Stromal cell of bone marrow (primary cell): ENCODE data around the gene DRGX.

ENCODE experiments used
- DNase-seq: peaks from one replicate; pipeline ENCODE4 v3.0.0-alpha.2; 2012; ENCODE audit warnings: low read depth

Gene DRGX

DNA sequence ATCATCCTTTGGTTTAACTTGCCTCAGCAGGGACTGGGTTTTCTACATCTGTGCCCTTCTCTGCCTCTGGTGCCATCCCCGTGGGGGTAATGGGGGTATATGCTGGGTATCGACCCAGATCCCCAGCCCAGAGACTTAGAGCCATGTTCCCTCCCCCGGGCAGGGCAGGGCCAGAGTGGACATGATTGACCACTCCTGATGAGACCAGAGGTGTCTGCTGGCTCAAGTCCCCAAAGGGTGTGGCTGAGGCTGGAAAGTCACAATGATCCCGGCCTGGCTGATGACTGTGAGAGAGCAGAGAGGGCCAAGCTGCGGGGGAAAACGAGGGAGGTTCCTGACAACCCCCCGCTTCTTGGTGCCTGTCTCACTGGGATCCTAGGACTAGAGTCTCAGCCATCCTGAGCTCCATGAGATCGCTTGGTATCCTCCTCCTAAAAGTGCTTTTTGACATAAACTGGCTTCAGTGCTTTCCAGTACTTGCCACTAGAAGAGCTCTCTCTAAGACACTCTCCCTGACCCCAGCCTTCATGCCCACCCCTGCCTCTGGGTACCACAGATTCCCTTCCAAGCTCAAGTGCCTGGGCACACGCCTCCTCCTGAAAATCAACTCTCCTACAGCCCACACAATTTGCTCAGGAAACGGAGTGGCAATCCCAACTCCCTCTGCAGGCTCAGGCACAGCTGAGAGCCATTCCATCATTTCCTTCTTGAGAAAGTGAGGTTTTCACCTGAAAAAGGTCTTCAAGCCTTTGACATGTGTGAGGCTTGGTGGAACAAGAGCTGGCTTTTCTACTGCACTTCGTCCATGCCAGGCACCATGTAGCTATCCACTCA is 33.9 kb downstream of the DRGX start:
- DNase-seq, result no peak

DNA sequence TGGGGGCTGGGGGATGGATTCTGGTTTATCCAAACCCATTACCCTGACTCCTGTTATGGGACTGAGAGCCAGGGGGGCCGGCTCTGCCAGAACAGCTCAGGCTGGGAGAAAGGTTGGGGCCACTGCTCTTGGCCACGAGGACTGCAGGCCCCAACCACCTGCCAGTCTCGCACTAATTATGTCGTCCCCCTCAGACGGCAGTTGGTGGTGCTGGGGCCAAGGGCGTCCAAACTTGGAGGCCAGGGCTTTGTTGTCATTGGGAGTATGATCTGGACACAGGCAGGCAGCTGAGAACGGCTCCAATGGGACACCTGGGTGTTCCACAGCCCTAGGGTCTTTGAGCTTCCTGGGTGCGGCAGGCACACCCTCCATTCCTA is 34.7 kb downstream of the DRGX start:
- DNase-seq, result no peak

DNA sequence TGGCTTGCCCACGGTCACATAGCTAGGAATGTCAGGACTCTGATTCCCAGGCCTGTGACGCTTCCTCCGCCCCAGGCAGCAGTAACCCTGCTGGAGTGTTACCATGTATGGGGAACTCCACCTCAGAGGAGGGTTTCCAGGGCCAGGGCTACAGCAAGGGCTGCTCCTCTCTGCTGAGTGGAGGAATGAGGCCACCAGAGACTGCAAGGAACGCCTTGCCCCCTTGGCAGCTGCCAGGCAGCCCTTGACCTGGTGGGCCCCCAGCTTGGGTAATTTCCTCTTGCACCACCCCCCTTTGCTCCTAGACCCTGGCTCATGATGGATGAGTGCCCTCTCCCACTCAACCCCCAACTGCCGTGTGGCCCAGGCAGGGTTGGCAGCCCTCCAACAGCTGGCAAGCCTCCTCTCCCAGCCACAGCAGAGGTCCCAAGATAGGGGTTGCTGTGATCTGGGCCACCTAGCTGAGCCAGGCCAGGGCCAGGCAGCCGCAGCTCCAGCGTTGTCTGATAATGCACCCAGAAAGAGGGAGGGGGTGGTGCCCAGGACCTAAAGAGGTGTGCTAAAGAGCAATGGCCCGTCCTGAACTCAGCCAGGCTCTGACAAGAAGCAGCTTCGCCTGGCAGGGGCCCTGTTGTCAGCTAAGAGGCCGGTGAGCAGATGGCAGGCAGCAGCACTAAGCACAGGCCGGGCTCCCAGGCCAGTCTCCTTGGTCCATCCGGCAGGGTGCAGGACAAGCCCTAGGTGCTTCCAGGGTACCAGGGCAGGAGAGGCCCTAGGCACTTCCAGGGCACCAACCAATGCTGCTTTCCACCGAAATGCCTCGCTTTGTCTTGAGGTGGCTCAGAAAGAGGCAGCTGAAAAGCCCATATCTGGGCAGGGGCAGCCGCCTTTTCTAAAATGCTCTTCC is 35.4 kb downstream of the DRGX start:
- no peak for DNase-seq

DNA sequence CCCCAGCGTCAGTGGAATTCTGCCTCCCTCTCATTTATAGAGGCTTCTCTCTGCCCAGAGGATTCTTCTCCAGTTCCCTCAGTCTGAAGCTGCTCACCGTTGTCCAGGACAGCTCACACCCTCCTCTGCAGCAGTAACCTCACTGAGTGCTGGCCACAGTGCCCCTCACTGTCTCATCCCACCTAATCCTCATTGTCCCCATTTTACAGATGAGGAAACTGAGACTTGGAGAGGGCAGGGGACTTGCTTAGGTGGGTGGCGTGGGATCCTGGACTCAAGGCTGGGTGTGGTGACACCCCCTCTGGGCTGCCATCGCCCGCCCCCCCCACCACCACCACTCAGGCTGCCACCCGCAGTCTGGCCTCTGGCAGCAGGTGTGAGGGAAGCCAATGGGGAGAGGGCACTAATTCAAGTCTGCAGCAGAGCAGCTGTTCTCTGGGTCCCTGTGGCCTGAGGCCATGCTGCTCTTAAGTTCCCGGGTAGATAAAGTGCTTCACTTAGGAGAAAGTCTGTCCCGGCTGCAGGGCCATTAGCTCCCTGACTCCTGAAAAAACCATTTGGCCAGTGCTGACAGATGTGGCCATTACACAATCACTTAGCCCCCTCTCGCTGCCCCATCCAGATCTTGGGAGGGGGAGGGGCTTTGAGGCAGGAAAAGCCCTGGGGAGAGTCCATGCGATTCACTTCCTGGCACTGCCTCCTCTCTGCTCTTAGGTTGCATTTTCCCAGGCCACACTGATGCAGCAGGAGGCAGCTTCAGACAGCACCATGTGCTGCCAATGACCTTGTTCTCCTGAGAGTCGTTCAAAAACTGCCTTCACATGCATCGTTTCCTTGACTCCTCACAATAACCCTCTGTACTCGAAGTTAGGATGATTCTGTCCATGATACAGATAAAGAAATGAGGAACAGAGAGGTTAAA is 36.3 kb downstream of the DRGX start:
- DNase-seq, result peak; percentile 31

DNA sequence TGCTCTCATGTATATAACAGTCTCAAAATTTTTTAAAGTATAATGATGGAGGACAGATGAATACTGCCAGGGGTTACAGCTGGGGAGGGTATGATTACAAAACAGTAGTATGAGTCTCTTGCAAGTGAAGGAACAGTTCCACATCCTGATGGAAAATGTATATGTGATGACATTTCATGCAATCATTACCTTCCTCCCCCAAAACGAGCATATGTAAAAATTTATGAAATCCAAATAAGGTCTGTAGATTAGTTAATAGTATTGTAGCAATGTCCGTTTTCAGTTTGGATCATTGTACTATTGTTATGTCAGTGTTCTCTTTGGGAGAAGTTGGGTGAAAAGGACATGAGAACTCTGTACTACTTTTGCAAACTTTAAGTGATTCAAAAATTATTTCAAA is 38.0 kb downstream of the DRGX start:
- DNase-seq, result no peak

DNA sequence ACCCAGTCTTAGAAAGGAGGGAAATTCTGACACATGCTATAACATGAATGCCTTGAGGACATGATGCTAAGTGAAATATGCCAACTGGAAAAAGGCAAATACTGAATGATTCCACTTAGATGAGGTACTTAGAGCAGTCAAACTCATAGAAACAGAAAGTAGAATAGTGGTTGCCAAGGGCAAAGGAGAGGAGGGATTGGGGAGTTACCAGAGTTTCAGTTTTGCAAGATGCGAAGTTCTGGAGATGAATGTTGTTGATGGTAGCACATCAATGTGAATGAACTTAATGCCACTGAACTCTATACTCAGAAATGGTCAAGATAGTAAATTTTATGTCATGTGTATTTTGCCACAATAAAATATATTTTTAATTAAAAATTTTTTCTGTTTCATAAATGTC is 38.9 kb downstream of the DRGX start:
- no peak for DNase-seq

DNA sequence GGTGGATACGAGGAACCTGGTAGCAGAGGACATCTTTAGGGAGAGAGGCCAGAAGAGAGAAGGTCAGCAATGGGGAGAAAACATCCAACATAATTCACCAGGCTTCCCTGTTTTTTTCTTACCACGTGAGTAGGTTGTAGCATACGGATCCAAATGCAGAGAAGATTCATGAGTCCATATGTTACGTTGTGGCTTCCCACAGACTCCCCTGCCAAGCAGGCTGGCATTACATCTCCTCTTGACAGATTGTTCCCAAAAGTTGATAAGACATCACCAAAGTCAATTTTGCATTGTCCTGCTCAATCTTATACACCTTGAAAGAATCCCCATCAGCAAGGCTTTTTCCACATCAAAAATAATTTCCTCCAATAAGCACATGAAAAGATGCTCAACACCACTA is 39.7 kb downstream of the DRGX start:
- no peak for DNase-seq

DNA sequence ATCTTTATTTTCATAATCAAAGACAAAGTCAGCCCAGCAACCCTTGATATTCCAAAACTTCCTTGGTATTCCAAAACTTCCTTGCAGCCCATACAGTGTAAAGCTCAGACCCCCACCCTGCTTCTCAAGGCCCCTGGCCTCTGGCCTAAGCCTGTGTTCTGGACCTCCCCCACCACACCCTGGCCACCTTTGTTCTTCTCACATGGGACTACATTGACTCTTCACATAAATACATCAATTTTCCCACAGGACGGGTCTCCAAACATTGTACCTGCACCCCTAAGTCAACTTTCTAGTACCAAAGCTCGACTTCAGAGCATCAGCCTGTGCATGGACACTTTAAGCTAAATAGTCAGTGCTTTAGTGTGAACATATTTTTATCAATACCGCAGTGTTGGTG is 40.7 kb downstream of the DRGX start:
- DNase-seq, result no peak

DNA sequence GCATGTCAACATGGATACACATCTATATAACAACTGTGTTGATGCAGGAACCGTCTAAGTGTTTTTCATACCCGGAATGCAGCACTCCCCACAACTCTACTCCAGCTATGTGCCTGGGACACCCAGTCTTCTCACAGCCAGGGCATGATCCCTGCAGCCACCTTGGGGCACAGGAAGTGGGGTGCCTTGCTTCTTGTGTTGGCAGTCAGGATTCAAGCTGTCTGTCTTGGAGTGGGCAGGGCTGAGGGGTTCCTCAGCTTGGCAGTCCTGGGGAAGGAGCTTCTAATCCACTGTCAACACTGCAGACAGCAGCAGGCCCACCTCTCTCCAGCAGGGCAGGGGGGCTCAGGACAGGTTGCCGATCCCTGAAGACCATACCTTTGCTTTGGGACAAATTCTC is 41.3 kb downstream of the DRGX start:
- no peak for DNase-seq

DNA sequence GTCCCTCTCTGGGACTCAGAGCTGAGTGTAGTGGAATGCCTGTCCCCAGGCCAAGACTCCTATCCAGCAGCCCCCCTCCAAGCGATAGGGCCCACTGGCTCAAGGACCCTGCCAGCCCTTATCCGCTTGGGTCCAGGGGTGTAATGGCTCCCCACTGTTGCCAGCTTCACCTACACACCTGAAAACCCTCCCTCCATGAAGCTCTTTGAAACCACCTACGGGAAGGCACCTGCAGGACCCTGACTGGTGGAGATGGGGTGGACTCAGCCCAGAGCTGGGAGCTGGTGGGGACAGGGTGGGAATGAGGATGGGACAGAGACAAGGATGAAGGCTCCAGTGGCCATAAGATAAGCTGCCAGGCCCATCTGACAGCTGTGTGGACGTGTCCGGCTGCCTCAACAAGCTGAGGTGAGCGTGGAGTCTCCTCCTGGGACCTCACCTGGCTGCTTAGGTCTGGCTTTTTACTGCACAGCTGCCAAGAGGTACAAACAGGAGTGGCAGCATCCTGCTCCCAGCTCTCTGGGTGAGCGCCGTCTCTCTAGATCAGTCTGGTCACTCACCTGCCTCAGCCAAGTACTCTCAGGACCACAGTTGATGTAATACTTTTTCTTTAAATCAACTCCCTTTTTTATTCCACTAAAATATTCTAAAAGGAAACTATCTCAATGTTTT is 41.9 kb downstream of the DRGX start:
- no peak for DNase-seq

DNA sequence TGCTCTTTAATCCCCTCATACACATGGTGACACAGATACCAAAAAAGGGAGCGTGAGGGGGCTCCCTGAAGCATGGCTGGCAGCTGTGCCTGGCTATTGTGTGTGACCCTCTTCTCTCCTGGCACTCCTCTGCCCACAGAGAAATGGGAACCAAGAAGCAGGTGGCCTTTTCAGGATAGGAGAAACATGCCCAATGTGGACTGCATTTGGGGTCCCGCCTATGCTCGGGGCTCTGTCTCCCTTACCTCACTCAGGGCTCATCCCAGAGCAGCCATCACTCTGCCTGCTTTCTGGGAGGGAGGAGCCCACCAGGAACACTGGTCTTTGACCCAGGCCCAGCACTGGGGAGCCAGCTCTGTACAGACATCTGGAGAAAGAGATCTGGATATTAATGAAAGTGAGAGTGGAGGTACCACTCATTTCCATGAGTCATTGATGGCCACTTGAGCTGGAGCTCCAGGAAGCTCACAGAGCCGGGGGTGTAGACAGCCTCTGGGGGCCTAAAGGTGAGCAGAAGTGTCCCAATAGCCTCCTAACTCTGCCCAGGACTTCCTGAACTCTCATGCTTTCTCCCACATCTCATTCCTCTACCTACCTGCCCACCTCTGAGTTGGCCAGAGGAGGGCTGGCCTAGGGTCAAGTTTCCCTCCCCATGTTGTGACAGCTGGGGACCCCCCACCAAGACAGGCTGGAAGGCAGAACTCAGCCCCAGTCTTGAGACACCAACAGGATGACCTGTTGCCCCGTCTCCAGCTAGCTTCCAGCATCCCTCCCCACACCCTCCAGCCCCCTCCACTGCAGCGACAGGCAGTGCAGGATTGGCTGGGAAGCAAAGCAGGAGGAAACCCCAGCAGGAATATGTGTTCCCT is 42.6 kb downstream of the DRGX start:
- no peak for DNase-seq

DNA sequence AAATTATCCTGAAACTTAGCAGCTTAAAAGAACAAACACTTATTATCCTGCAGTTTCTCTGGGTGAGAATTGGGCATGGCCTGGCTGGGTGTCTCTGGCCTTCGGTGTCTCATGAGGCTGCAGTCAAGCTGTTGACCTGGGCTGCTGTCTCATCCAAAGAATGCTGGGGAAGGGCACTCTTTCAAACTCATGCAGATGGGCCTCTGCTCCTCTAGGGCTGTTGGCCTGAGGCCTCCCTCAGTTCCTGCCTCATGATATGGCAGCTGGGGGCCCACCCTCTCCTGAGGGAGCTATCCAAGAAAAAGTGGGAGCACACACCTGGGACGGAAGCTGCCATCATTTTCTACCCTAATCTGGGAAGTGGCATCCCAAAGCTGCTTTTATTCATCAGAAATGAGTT is 43.6 kb downstream of the DRGX start:
- DNase-seq, result no peak

DNA sequence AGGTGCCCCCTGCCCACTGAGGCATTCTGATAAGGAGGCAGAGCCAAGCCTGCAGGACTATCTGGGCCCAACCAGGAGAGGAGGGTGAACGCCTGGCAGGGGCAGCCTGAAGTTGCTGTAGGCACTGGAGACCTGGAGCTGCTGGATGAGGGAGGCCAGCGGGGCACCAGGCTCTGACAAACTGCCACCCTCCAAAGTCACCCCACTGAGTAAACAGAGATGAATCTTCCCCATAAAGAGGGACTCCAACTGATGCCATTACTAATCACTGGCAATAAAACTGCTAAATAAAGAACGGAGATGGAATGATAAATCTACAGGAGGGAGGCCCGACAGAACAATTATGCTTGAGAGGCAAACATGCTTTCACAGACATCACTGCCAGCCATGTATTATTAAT is 44.2 kb downstream of the DRGX start:
- no peak for DNase-seq

DNA sequence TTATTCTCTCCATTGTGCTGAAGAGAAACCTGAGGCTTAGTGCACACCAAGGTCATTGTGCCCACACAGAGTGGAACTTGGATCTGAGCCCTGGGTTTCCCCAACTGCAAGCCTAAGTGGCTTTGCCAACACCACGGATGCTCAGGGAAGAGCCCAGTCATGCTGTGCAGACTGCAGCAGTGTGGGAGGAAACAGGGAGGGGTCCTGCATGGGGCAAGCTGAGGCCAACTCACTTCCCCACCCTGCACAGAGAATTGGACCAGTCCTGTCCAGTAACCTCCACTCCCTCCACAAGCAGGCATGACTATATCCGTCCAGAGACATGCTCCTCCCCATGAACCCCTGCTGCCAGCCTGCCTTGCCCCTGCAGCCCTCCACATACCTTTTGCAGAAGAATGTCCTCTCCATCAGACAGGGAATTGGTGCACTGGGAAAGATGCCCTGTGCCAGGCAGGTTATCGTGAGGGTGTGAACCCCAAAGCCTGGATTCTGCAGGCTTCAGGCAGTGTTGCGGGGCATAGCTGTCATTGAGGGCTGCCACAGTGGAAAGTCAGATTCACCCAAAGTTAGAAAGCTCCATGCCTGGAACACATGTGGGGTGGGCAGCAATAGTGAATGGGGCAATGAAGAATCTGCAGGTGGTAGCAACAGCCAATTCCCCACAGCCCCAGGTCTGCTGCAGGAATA is 44.9 kb downstream of the DRGX start:
- no peak for DNase-seq

DNA sequence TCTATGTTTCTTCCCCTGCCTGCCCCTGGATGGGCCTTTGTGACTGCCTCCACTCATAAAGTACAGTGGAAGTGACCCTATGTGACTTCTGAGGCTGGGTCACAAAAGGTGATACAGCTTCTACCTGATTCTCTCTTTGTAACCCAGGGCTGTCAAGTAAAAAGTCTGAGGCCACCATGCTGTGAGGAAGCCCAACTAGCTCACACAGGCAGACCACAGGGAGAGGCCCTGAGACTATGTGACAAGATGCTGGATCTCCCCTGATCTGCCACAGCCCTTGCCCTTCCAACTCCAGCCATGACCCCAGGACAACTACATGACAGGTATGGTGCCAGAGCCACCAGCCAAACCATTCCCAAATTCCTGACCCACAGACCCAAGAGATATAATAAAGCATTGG is 45.8 kb downstream of the DRGX start:
- DNase-seq, result no peak

DNA sequence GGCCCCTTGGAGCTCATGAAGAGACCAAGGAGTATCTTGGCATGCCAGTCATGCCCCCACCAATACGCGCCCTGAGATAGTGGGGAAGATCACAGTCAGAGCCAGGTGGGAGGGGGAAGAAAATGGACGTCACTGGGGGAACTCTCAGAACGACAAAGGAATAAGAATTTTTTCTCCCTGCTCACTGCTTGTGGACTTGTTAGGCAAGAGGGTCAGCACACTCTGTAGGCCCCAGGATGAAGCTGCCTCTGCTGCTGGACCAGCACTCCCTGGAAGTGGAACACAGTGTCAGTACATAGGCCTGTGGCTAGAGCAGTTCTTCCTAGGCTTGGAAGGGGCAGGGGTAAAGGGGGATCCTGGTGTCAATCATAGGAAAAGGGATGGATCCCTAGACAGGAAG is 46.5 kb downstream of the DRGX start:
- no peak for DNase-seq

DNA sequence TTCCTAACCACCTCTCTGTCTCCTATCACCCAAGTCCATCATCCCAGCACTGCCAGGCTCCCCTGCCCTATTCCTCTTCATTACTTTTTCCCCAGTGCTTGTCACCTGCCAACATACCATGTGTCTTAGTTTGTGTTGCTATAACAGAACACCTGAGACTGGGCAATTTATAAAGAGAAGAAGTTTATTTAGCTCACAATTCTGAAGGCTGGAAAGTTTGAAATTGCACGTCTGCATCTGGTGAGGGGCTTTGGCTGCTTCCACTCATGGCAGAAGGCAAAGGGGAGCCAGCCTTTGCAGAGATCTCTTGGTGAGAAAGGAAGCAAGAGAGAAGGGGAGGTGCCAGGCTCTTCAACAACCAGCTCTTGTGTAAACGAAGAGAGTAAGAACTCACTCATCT is 47.3 kb downstream of the DRGX start:
- no peak for DNase-seq

DNA sequence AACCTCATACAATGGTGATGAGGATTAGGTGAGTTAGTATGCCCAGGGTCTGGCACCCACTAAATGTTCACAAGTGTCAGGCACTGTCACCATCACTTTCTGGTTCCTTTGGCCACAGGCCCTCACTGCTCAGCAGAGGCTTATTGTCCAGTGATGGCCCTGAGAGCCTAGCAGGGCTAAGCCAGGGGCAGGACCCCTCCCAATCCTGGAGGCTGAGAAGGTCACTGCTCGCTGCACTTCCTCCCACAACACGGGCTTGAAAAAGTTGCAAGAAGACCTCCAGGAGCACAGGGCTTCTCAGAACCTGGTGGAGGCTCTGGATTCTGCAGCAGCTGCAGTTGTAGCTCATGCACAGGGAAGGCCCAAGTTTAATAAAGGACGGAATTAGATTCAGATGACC is 48.1 kb downstream of the DRGX start:
- DNase-seq, result no peak

DNA sequence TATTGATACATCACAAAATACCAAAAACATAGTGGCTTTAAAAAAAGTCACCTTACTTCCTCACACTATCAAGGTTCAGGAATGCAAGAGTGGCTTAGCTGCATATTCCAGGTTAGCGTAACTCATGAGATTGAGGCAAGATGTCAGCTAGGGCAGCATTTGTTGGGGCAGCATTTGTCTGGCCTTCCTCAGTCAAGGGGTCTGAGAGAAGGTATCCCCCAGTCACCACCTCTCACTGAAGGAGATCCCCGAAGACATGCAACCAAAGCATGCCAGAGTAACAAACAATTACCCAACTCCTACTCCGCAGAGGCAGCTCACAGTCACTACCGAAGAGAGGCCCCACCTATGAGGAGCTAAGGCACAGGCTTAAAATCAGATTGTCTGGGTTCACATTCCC is 48.5 kb downstream of the DRGX start:
- DNase-seq, result no peak

DNA sequence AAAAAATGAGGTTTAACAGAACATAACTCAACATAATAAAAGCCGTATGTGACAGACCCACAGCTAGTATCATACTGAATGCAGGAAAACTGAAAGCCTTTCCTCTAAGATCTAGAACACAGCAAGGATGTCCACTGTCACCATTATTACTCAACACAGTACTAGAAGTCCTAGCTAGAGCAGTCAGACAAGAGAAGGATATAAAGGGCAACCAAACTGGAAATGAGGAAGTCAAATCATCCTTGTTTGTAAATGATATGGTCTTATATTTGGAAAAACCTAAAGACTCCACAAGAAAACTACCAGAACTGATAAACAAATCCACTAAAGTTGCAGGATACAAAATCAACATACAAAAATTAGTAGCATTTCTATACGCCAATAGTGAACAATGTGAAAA is 51.0 kb downstream of the DRGX start:
- no peak for DNase-seq
